ENCODE measurements around the gene RRP8.

DNA sequence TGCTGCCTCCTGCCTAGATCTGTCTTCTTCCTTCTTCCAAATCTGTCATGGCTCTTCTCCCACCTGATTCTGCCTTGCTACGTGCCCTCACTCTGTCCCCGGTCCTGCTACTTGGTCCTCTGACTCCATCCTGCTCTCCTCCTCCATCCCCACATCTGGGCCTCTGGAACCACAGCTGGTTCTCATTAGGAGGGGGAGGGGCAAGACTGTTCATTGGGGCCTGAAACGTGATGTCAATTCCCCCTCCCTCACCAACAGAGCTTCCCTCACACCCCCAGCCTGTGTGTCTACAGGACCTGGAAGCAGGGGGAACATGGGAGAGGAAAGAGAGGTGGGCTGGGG, 43.1 kb upstream of the RRP8 start:
- TF ChIP-seq RFX1 (IDR thresholded peaks at IDR 0.05) (no peak), TAF7 (tag; IDR thresholded peaks at IDR 0.05) (no peak), MAFG (tag; conservative IDR thresholded peaks at IDR 0.05) (no peak), LARP7 (IDR thresholded peaks at IDR 0.05) (no peak), ZSCAN29 (IDR thresholded peaks at IDR 0.05) (no peak), SMC3 (conservative IDR thresholded peaks at IDR 0.05; ENCODE audit: insufficient read depth, low read depth, low read length) (no peak), ZFP30 (CRISPR knock-in tag; IDR thresholded peaks at IDR 0.05; ENCODE audit: borderline replicate concordance) (no peak), ZNF224 (CRISPR knock-in tag; IDR thresholded peaks at IDR 0.05) (no peak), TBL1XR1 (IDR thresholded peaks at IDR 0.05; ENCODE audit: low read length in 2 of 2) (no peak), POLR2A (conservative IDR thresholded peaks at IDR 0.05) (no peak)
- TF ChIP-seq, protein P1, sequence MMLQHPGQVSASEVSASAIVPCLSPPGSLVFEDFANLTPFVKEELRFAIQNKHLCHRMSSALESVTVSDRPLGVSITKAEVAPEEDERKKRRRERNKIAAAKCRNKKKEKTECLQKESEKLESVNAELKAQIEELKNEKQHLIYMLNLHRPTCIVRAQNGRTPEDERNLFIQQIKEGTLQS (IDR thresholded peaks at IDR 0.05), result no peak
- TF ChIP-seq, protein P1 (CRISPR knock-in tag; conservative IDR thresholded peaks at IDR 0.05), result no peak
- TF ChIP-seq, protein P2, sequence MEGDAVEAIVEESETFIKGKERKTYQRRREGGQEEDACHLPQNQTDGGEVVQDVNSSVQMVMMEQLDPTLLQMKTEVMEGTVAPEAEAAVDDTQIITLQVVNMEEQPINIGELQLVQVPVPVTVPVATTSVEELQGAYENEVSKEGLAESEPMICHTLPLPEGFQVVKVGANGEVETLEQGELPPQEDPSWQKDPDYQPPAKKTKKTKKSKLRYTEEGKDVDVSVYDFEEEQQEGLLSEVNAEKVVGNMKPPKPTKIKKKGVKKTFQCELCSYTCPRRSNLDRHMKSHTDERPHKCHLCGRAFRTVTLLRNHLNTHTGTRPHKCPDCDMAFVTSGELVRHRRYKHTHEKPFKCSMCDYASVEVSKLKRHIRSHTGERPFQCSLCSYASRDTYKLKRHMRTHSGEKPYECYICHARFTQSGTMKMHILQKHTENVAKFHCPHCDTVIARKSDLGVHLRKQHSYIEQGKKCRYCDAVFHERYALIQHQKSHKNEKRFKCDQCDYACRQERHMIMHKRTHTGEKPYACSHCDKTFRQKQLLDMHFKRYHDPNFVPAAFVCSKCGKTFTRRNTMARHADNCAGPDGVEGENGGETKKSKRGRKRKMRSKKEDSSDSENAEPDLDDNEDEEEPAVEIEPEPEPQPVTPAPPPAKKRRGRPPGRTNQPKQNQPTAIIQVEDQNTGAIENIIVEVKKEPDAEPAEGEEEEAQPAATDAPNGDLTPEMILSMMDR (IDR thresholded peaks at IDR 0.05 in 2 of 3, conservative IDR thresholded peaks at IDR 0.05 in 1 of 3; ENCODE audit: insufficient read depth in 2 of 3, low read depth in 1 of 3, low read length in 3 of 3), result no peak
- TF ChIP-seq, protein P3, sequence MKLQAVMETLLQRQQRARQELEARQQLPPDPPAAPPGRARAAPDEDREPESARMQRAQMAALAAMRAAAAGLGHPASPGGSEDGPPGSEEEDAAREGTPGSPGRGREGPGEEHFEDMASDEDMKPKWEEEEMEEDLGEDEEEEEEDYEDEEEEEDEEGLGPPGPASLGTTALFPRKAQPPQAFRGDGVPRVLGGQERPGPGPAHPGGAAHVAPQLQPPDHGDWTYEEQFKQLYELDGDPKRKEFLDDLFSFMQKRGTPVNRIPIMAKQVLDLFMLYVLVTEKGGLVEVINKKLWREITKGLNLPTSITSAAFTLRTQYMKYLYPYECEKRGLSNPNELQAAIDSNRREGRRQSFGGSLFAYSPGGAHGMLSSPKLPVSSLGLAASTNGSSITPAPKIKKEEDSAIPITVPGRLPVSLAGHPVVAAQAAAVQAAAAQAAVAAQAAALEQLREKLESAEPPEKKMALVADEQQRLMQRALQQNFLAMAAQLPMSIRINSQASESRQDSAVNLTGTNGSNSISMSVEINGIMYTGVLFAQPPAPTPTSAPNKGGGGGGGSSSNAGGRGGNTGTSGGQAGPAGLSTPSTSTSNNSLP (IDR thresholded peaks at IDR 0.05; ENCODE audit: borderline replicate concordance, low read depth, low read length), result no peak

Measured in K562 (cell line).